ENCODE measurements around the gene RBM10.

GRCh38 chrX:47204970-47205369 lies 59.9 kb downstream of the RBM10 start:
- TF ChIP-seq CTCF (IDR thresholded peaks at IDR 0.05), result no peak
- TF ChIP-seq POLR2A (IDR thresholded peaks at IDR 0.05), result no peak
- TF ChIP-seq EP300 (IDR thresholded peaks at IDR 0.05), result no peak
